Stimulated activated naive B cell treated with anti-CD40 and anti-IgM and Interleukin-4, amounts not matched to agents 10 μg/mL and 1 μg/mL and 100 μg/mL, for 72 hours (primary cell): ENCODE results near the gene UBE4B.

Source experiments
- ATAC-seq, 2 donors: fragments of 150-1000 bp; cut with Tn5 transposase; replicated peaks; 2 replicates each; pipeline ENCODE4 v1.10.0; 2021; ENCODE audit warnings: moderate library complexity in 1 of 2
- DNase-seq: peaks from one replicate; pipeline ENCODE4 v3.0.0; 2021
- H3K27ac Mint-ChIP-seq: one replicate; pipeline ENCODE4 v1.8.0; 2022; ENCODE audit warnings: mild to moderate bottlenecking, mixed read lengths
- H3K27me3 Mint-ChIP-seq, 2 donors: one replicate each; pipeline ENCODE4 v1.8.0; 2022; ENCODE audit warnings: mixed read lengths in 2 of 2
- H3K36me3 Mint-ChIP-seq, 2 donors: one replicate each; pipeline ENCODE4 v1.8.0; 2022; ENCODE audit warnings: mixed read lengths in 2 of 2, mild to moderate bottlenecking in 1 of 2
- H3K4me1 Mint-ChIP-seq, 2 donors: one replicate each; pipeline ENCODE4 v1.8.0; 2022; ENCODE audit warnings: mixed read lengths in 2 of 2, mild to moderate bottlenecking in 1 of 2
- H3K4me3 Mint-ChIP-seq, 2 donors: one replicate each; pipeline ENCODE4 v1.8.0; 2022; ENCODE audit warnings: mild to moderate bottlenecking in 2 of 2, mixed read lengths in 2 of 2, moderate library complexity in 1 of 2
- H3K9me3 Mint-ChIP-seq, 2 donors: one replicate each; pipeline ENCODE4 v1.8.0; 2022; ENCODE audit warnings: mixed read lengths in 2 of 2, mild to moderate bottlenecking in 1 of 2

Gene UBE4B

DNA sequence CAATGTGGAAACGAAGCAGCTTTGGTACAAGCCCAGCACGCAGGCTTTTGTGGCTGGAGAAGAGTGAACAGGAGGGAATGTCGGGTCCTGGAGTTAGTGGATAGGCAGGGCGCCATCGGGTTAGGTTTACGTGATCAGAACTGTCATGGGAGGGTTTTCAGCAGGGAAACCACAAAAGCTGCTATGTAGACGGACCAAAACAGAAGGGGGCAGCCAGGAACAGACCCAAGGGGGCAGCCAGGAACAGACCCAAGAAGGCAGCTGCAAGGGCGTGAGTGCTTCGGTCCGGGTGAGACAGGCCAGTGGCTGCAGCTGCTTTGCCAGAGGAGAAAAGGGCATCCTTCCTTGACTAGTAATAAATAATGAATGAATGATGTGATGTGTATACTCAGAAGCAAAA, 100.1 kb downstream of the UBE4B start:
- no peak for ATAC-seq
- Mint-ChIP-seq H3K27ac (no peak overlapping the region), H3K9me3 (no peaks in the 10 kb centered on the region), H3K36me3 (peaks cover 36 to 47% of the 10 kb centered on the region in 2 donors), H3K4me1 (no peaks in the 10 kb centered on the region), H3K27me3 (no peaks in the 10 kb centered on the region), H3K4me3 (no peak overlapping the region)
- no peak for DNase-seq

DNA sequence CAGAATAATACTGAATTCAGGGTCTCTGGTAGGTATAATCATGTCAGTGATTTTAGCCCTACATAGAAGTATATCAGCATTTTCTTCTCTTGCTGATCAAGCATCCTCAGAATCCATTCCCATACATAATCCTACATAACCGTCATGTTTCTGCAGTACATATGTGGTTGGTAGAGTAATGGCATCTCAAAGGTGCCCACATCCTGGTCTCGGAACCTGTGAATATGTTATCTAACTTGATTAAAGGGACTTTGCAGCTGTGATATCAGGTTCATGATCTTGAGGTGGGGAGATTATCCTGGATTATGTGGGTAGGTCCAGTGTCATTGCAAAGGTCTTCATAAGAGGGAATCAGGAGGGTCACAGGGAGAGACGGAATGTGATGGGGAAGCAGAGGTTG, 108.2 kb downstream of the UBE4B start:
- peaks cover 31 to 49% of the 10 kb centered on the region in 2 donors for H3K36me3 Mint-ChIP-seq
- H3K27me3 Mint-ChIP-seq, result no peaks in the 10 kb centered on the region
- no peaks in the 10 kb centered on the region for H3K9me3 Mint-ChIP-seq
- DNase-seq (no peak), ATAC-seq (no peak)
- no peaks in the 10 kb centered on the region for H3K4me1 Mint-ChIP-seq
- H3K27ac Mint-ChIP-seq, result no peak overlapping the region
- no peak overlapping the region for H3K4me3 Mint-ChIP-seq

DNA sequence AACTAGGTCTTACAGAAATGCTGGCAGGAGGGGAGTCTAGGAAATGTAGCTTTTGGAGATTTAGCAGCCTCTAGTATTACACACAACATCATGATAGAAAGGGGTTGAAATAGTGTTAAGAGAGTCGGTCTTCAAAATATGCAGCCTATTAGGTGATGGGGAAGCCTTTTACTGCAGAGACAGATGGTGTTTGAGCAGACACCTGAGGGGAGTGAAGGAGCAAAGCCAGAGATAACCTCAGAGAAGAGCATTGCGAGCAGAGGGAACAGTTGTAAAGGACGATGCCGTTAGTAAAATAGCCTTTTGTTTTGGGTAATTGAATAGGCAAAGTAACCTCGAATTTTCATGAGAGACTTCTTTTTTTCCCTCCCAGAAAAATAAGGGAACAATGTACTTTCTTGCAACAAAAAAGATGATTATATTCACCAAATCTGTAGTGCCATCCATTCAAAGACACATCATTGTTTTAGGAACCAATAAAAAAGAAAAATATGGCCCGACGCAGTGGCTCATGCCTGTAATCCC, 111.3 kb downstream of the UBE4B start:
- ATAC-seq (no peak), DNase-seq (no peak)
- H3K27ac Mint-ChIP-seq, result no peak overlapping the region
- no peaks in the 10 kb centered on the region for H3K4me1 Mint-ChIP-seq
- H3K27me3 Mint-ChIP-seq, result no peaks in the 10 kb centered on the region
- peaks cover 19 to 39% of the 10 kb centered on the region in 2 donors for H3K36me3 Mint-ChIP-seq
- H3K4me3 Mint-ChIP-seq, result no peak overlapping the region
- H3K9me3 Mint-ChIP-seq, result no peaks in the 10 kb centered on the region

GRCh38 chr1:10146391-10146790, 113.6 kb downstream of the UBE4B start:
- Mint-ChIP-seq H3K4me1 (no peaks in the 10 kb centered on the region), H3K36me3 (peaks cover 19 to 34% of the 10 kb centered on the region in 2 donors), H3K9me3 (no peaks in the 10 kb centered on the region), H3K4me3 (no peak overlapping the region), H3K27ac (no peak overlapping the region), H3K27me3 (no peaks in the 10 kb centered on the region)
- DNase-seq, result no peak
- no peak for ATAC-seq

DNA sequence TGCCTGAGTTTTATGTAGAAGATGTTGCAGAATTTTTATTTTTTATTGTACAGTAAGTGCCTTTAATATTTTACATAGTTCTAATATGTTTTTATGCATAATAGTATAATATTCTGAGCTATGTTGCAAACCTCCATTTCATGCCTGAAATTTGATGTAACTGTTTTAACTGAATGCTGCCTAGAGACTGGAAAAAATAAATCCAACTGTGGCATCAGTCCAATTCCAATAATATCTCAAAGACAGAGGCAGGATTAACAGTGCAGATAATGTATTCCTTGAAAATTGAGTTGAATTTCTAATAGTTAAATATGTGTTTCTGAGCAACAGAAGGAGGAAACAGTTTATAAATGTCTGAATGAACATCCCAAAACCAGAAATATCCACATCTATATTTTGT, 116.5 kb downstream of the UBE4B start:
- no peak overlapping the region for H3K4me3 Mint-ChIP-seq
- H3K27ac Mint-ChIP-seq, result no peak overlapping the region
- no peaks in the 10 kb centered on the region for H3K27me3 Mint-ChIP-seq
- H3K9me3 Mint-ChIP-seq, result no peaks in the 10 kb centered on the region
- H3K36me3 Mint-ChIP-seq, result peaks cover 14 to 23% of the 10 kb centered on the region in 2 donors
- H3K4me1 Mint-ChIP-seq, result no peaks in the 10 kb centered on the region
- ATAC-seq (no peak), DNase-seq (no peak)

DNA sequence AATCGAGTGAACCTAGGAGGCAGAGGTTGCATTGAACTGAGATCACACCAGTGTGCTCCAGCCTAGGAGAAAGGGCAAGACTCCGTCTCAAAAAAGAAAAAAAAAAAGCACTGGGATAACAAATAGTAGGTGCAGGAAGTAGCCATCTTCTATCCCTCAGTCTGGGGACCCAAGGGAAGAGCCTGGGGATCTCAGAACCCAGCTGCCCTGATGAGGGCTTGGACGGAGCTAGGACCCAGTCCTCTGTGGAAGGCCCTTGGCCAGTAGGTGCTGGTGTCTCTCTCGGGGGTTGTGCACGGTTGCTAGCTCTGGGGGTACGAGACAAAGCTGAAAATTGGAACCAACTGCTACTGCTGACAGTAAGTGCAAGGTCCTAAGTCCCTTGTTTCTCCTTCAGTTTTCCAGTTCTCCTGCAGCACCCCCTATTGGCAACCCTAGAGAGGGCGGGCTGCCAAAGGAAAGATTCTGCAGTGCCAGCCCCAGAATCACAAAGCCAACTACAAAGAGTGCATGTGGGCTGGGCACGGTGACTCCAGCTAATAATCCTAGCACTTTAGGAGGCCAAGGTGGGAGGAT, 120.0 kb downstream of the UBE4B start:
- Mint-ChIP-seq H3K4me1 (no peaks in the 10 kb centered on the region), H3K9me3 (no peaks in the 10 kb centered on the region), H3K27me3 (no peaks in the 10 kb centered on the region), H3K27ac (peak overlapping the region; percentile 37), H3K4me3 (no peak overlapping the region), H3K36me3 (peaks cover 6% of the 10 kb centered on the region in 2 donors)
- no peak for DNase-seq
- ATAC-seq, result peak in 1 of 2 donors; percentile 33

DNA sequence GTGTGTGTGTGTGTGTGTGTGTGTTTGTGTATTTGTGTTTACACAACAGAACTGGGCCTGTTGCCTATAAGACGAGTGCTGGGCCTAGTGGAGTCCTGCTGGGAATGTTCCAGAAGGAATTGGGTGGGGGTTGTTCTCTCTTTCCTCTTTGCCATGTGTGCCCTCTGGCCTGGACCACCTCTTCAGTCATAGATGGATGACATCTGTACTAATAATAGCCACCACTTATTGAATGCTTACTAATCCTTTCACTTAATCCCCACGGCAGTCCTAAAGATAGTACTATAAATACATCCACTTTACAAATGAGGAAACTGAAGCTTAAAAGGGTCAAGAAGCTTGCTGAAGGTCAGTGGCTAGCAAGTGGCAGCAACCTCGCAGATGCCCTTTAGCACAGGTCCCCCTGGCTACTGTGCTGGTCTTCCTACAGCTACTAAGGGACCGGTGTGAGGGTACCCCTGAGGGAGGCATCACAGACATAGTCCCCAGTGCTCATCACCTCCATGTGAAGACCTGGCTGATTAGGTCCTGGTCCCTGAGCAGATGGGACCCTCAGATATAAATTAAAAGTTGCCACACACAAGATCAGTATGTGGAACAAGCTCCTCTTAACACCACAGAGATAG, 122.4 kb downstream of the UBE4B start:
- Mint-ChIP-seq H3K4me1 (no peaks in the 10 kb centered on the region), H3K4me3 (no peak overlapping the region), H3K36me3 (peaks cover 6 to 17% of the 10 kb centered on the region in 2 donors), H3K27me3 (no peaks in the 10 kb centered on the region), H3K27ac (no peak overlapping the region), H3K9me3 (no peaks in the 10 kb centered on the region)
- ATAC-seq (no peak), DNase-seq (no peak)

- H3K36me3 Mint-ChIP-seq, result peaks cover 11 to 29% of the 10 kb centered on the region in 2 donors
- no peak overlapping the region for H3K4me3 Mint-ChIP-seq
- no peaks in the 10 kb centered on the region for H3K27me3 Mint-ChIP-seq
- H3K4me1 Mint-ChIP-seq, result no peaks in the 10 kb centered on the region
- DNase-seq (no peak), ATAC-seq (no peak)
- no peak overlapping the region for H3K27ac Mint-ChIP-seq
- H3K9me3 Mint-ChIP-seq, result no peaks in the 10 kb centered on the region
These were observed 127.4 kb downstream of the UBE4B start for GRCh38 chr1:10160173-10160572.

- Mint-ChIP-seq H3K36me3 (peaks cover 20 to 38% of the 10 kb centered on the region in 2 donors), H3K27ac (peak overlapping the region; percentile 16)
These were observed 128.2 kb downstream of the UBE4B start for GRCh38 chr1:10160907-10161490.

DNA sequence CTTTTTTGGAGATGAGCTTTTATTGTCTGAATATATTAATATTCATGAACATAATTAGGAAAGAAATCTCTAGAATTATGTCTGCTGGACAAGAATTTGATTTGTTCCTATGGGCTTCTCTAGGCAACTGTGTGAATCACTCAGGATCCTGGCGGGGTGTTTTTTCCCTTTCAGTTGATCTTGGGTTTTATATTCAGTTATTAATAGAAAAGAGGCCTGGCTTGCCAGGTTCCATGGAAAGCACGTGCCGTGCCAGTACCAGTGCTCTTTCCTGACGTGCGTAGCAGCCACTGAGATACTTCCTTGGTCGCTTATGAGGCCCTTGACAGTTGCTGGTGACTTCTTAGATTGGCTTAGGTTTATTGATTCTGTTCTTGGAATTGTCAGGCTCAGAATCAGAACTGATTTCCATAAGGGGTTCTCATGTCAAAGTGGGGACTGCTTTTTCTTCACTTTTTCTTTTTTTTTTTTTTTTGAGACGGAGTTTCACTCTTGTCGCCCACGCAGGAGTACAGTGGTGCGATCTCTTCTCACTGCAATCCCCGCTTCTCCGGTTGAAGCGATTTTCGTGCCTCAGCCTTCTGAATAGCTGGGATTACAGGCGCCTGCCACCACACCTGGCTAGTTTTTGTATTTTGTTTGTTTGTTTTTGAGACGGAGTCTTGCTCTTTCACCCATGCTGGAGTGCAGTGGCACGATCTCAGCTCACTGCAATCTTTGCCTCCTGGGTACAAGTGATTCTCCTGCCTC, 129.0 kb downstream of the UBE4B start:
- DNase-seq (no peak), ATAC-seq (no peak)
- Mint-ChIP-seq H3K36me3 (peaks cover 22 to 41% of the 10 kb centered on the region in 2 donors), H3K4me3 (no peak overlapping the region), H3K9me3 (no peaks in the 10 kb centered on the region), H3K27ac (no peak overlapping the region), H3K27me3 (no peaks in the 10 kb centered on the region), H3K4me1 (no peaks in the 10 kb centered on the region)

More at GRCh38 chr1:10160907-10161490, 128.2 kb downstream of the UBE4B start:
- H3K4me1 Mint-ChIP-seq, result no peaks in the 10 kb centered on the region
- ATAC-seq (no peak), DNase-seq (no peak)
- no peaks in the 10 kb centered on the region for H3K9me3 Mint-ChIP-seq
- H3K27me3 Mint-ChIP-seq, result no peaks in the 10 kb centered on the region
- H3K4me3 Mint-ChIP-seq, result no peak overlapping the region

GRCh38 chr1:10168912-10169514, 136.3 kb downstream of the UBE4B start:
- Mint-ChIP-seq H3K9me3 (no peaks in the 10 kb centered on the region), H3K27me3 (no peaks in the 10 kb centered on the region), H3K27ac (peak overlapping the region; percentile 56), H3K4me1 (peaks cover 4 to 12% of the 10 kb centered on the region in 2 donors), H3K36me3 (peaks cover 50 to 68% of the 10 kb centered on the region in 2 donors), H3K4me3 (no peak overlapping the region)
- no peak for DNase-seq
- ATAC-seq, result no peak

GRCh38 chr1:10170239-10170574, 137.4 kb downstream of the UBE4B start:
- ATAC-seq (peak; percentile 75 to 92), DNase-seq (no peak)
- Mint-ChIP-seq H3K4me3 (no peak overlapping the region), H3K36me3 (peaks cover 51 to 68% of the 10 kb centered on the region in 2 donors), H3K9me3 (peaks cover 0 to 4% of the 10 kb centered on the region in 2 donors), H3K27me3 (no peaks in the 10 kb centered on the region), H3K4me1 (peaks cover 4 to 12% of the 10 kb centered on the region in 2 donors), H3K27ac (no peak overlapping the region)

- DNase-seq, result no peak
- H3K27me3 Mint-ChIP-seq, result no peaks in the 10 kb centered on the region
- H3K36me3 Mint-ChIP-seq, result peaks cover 50 to 66% of the 10 kb centered on the region in 2 donors
- H3K4me3 Mint-ChIP-seq, result no peak overlapping the region
- peaks cover 6 to 7% of the 10 kb centered on the region in 2 donors for H3K9me3 Mint-ChIP-seq
- peaks cover 4 to 12% of the 10 kb centered on the region in 2 donors for H3K4me1 Mint-ChIP-seq
- ATAC-seq, result no peak
- H3K27ac Mint-ChIP-seq, result peak overlapping the region; percentile 47
These were observed 138.5 kb downstream of the UBE4B start for GRCh38 chr1:10171105-10171767.
